Measurements from ENCODE around the gene CYB5D1.
A peak's percentile ranks its signal among the peaks of the same experiment; 100 is the strongest.

The CYB5D1 gene

DNA sequence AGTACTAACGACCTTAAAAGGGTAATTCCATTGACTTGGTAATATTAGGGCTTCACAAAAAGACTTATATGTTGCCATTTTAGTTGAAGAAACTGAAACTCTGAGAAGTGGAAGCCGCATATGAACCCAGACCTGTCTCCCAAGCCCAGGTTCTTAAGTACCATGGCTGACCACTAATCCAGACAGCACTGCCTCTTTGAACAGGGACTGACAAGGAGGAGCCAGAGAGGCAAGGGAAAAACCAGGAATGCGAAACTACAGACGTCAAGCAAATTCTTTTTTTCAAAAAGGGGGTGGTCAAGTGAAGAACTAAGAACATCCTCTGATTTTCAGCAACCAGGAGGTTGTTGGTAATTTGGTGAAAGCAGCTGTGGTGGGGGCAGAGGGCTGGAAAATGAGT, 15.2 kb downstream of the CYB5D1 start:
- DNase-seq (ENCODE audit: low spot score) = no peak
- Mint-ChIP-seq H3K27me3 (ENCODE audit: low read depth) (no peaks in the 10 kb centered on the region), H3K9me3 (no peaks in the 10 kb centered on the region), H3K27ac (no peak overlapping the region), H3K4me3 (no peak overlapping the region), H3K4me1 (ENCODE audit: low read depth) (peaks cover 18% of the 10 kb centered on the region), H3K36me3 (ENCODE audit: low read depth) (peaks cover 29% of the 10 kb centered on the region)

DNA sequence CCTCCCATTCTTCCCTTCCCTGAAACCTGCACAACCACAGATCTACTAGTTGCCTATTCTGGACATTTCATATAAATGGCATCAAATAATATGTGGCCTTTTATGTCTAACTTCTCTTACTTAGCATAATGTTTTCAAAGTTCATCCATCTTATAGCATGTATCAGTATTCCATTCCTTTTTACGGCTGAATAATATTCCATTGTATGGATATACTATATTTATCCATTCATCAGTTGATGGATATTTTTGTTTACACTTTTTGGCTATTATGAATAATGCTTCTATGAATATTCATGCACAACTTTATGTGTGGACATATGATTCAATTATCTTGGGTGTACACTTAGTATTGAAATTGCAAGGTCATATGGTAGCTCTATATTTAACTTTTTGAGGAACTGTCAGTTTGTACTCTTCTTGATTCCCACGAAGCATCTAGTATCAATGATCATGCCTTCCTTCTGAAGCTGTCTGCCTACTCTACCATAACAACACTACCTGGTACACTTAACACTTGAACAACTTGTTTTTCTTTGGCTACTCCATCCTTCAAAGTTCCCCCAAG, 18.1 kb downstream of the CYB5D1 start:
- no peak overlapping the region for H3K4me3 Mint-ChIP-seq
- no peaks in the 10 kb centered on the region for H3K9me3 Mint-ChIP-seq
- H3K27ac Mint-ChIP-seq = no peak overlapping the region
- H3K27me3 Mint-ChIP-seq (ENCODE audit: low read depth) = no peaks in the 10 kb centered on the region
- peaks cover 8% of the 10 kb centered on the region for H3K4me1 Mint-ChIP-seq (ENCODE audit: low read depth)
- no peak for DNase-seq (ENCODE audit: low spot score)
- peaks cover 27% of the 10 kb centered on the region for H3K36me3 Mint-ChIP-seq (ENCODE audit: low read depth)

DNA sequence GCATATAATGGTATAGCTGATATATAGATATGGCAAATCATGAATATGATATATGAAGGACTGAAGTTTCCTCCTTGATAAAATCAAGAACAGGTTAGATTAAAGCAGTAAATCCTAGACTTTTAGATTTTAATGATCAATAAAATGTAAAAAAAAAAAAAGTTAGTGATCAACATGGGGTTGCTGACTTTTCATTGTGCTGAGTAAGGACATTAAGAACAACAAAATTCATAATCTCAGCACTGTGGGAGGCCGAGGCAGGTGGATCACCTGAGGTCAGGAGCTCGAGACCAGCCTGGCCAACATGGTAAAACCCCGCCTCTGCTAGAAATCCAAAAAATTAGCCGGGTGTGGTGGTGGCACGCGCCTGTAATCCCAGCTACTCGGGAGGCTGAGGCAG, 20.4 kb downstream of the CYB5D1 start:
- Mint-ChIP-seq H3K27me3 (ENCODE audit: low read depth) (no peaks in the 10 kb centered on the region), H3K4me1 (ENCODE audit: low read depth) (peaks cover 8% of the 10 kb centered on the region), H3K4me3 (no peak overlapping the region), H3K27ac (no peak overlapping the region), H3K9me3 (no peaks in the 10 kb centered on the region), H3K36me3 (ENCODE audit: low read depth) (peaks cover 19% of the 10 kb centered on the region)
- DNase-seq (ENCODE audit: low spot score) = no peak

DNA sequence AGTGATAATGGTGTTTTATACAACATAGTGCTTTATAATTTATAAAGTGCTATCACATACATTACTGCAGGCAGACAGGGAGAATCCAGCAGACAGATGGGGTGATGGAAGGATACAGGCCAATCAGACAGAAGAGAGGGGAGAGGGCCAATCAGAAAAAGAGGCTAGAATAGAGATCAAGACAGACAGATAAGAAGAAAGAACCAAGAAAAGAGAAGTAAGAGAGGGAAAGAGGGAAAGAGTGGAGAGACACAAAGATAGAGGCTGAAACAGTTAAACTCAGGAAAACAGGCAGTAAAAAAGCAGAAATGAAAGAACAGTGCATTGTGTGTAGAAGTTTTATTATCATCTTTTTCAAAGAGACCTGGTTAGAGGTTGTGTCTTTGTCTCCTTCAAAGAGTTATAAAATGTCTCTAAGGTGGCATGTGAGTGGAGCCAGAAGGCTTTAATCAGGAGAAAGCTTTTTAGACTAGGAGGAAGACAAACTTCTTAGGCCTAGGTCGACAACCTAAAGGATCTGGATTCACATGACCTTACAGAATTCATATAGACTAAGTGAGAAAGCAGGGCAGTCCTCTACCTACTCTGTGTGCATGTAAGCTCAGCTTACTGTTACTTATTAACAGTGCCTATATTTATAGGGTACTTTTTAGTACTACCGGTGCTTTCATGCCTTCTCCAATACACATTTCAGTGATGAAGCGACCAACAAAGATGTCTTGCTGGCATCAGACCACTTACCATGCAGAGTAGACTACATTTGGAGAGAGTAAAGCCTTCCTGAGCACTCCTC, 22.5 kb downstream of the CYB5D1 start:
- H3K27me3 Mint-ChIP-seq (ENCODE audit: low read depth) = no peaks in the 10 kb centered on the region
- DNase-seq (ENCODE audit: low spot score) = no peak
- no peak overlapping the region for H3K27ac Mint-ChIP-seq
- H3K36me3 Mint-ChIP-seq (ENCODE audit: low read depth) = peaks cover 11% of the 10 kb centered on the region
- peaks cover 4% of the 10 kb centered on the region for H3K4me1 Mint-ChIP-seq (ENCODE audit: low read depth)
- no peaks in the 10 kb centered on the region for H3K9me3 Mint-ChIP-seq
- no peak overlapping the region for H3K4me3 Mint-ChIP-seq

DNA sequence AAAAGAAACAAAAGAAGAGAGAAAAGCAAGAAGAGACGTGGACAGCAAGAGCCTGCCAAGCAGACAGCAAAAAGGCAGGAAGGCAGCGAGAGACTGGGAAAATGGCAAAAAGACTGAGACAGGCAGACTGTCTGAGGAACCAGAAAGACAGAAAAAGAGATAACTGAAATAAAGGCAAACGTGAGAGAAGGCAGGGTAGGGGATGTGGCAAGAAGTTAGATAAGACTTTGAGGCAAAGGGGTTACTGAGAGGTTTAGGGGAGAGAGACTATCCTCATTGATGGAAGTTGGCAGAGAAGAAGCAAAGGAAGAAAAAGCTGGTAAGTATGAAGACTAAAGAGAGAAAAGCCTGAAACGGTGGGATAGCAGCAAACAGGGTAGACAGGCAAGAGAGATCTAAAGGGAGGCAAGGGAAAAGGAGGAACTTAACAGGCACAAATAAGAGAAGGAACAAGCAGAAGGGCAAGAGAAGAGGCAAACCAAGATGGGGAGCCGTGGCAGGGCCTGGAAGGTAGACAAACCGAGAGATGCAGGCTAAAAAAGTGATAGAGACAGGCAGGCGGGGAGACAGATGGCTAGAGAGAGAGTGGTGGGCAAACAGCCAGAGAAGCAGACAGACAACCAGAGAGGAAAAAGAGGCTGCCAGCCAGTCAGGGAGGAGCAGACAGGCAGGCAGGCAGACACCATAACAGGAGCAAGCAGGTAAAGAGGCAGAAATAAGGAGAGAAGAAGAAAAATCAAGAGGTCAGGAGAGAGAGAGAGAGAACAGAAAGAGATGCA, 23.7 kb downstream of the CYB5D1 start:
- no peaks in the 10 kb centered on the region for H3K9me3 Mint-ChIP-seq
- peaks cover 9% of the 10 kb centered on the region for H3K36me3 Mint-ChIP-seq (ENCODE audit: low read depth)
- no peaks in the 10 kb centered on the region for H3K27me3 Mint-ChIP-seq (ENCODE audit: low read depth)
- peaks cover 3% of the 10 kb centered on the region for H3K4me1 Mint-ChIP-seq (ENCODE audit: low read depth)
- no peak overlapping the region for H3K27ac Mint-ChIP-seq
- DNase-seq (ENCODE audit: low spot score) = no peak
- H3K4me3 Mint-ChIP-seq = no peak overlapping the region

DNA sequence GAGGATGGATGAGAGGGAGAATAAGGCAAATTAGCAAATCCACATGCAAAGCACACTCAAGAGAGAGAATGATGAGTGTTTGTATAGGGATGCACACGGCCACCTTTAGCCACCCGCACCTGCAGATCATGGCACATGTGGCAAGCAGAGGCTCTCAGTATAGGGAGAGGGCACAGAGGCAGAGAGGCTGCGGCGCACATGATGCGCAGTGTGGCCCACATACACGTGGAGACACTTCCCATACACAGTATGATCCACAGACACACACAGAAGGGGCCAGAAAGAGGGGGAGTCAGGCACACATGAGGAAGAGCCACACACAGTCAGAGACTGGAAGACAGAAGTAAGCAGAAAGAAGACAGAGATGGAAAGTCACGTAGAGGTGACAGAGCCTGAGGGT, 24.3 kb downstream of the CYB5D1 start:
- Mint-ChIP-seq H3K9me3 (no peaks in the 10 kb centered on the region), H3K4me3 (no peak overlapping the region), H3K27me3 (ENCODE audit: low read depth) (no peaks in the 10 kb centered on the region), H3K27ac (no peak overlapping the region), H3K36me3 (ENCODE audit: low read depth) (peaks cover 9% of the 10 kb centered on the region), H3K4me1 (ENCODE audit: low read depth) (peaks cover 6% of the 10 kb centered on the region)
- DNase-seq (ENCODE audit: low spot score) = no peak

DNA sequence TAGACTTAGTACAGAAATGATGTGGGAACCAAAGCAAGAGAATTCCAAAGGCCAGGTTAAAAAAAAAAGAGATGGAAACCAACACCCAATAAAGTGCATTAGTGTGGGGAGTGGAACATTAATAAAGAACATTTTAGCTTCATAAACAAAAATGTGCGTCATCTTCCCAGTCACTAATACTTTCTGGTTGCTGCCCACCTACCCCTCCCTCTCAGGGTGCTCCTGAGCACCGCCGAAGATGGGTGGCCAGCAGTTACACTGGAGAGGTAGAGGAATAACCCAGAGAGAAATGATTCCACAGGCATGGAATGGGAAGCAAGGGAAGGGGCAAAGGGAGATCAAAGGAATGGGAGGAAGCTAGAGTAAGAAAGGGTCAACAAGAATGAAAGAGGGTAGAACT, 24.8 kb downstream of the CYB5D1 start:
- no peaks in the 10 kb centered on the region for H3K9me3 Mint-ChIP-seq
- peaks cover 6% of the 10 kb centered on the region for H3K36me3 Mint-ChIP-seq (ENCODE audit: low read depth)
- H3K4me3 Mint-ChIP-seq = no peak overlapping the region
- H3K4me1 Mint-ChIP-seq (ENCODE audit: low read depth) = peaks cover 5% of the 10 kb centered on the region
- DNase-seq (ENCODE audit: low spot score) = no peak
- no peaks in the 10 kb centered on the region for H3K27me3 Mint-ChIP-seq (ENCODE audit: low read depth)
- H3K27ac Mint-ChIP-seq = no peak overlapping the region

DNA sequence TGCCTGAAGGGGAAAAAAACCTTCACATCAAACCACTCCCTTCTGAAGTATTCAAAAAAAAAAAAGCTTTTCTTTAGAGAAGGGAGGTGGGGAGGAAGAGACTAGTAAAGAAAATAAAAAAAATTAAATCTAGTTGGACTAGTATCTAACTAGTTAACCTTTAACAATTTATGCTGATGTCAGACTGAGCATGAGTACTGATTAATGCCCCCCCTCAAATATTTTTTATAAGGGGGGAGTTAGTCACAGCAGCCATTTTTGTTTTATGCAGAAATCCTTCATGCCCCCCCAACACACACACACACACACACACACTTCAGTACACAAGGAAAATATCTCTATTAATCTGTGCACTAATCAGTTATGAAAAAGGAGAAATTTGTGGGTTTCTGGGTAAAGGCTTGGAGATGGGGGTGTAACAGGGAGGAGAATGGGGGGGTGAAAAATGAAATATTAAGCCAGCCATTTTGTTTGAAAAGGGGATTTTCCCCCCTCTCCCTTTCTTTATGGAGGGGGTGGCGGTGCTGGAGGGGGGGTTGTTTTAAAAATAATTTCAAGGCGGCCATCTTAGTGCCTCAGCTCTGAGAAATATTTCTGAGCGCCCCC, 26.1 kb downstream of the CYB5D1 start:
- H3K27me3 Mint-ChIP-seq (ENCODE audit: low read depth) = no peaks in the 10 kb centered on the region
- H3K36me3 Mint-ChIP-seq (ENCODE audit: low read depth) = peaks cover 6% of the 10 kb centered on the region
- no peak for DNase-seq (ENCODE audit: low spot score)
- H3K27ac Mint-ChIP-seq = peak overlapping the region; percentile 88
- no peaks in the 10 kb centered on the region for H3K9me3 Mint-ChIP-seq
- no peak overlapping the region for H3K4me3 Mint-ChIP-seq
- peaks cover 5% of the 10 kb centered on the region for H3K4me1 Mint-ChIP-seq (ENCODE audit: low read depth)

DNA sequence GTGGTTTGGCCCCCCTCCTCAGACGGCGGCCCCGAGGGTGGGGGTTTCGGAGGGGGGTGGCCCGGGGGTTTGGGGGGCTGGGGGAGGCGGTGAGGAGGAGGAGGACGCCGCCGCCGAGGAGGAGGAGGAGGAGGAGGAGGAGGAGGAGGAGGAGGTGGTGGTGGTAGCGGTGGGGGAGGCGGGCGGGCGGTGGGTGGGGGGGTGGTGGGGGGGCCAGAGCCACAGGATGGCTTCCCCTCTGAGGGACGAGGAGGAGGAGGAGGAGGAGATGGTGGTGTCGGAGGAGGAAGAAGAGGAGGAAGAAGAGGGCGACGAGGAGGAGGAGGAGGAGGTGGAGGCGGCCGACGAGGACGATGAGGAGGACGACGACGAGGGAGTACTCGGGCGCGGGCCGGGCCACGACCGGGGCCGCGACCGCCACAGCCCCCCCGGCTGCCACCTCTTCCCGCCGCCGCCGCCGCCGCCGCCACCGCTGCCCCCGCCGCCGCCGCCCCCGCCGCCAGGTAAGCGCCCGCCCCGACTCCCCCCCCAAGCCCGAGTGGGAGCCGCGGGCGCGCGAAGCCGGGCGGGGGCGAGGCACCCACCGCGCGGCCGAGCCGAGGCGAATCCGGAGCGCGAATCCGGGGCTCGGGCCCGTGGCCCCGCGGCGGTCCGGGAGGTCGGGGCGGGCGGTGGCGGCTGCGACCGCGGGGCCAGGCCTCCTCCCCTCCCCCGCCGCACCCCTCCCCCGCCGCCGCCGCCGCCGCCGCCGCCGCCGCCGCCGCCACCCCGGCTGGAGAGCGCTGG, 27.0 kb downstream of the CYB5D1 start:
- Mint-ChIP-seq H3K36me3 (ENCODE audit: low read depth) (peaks cover 11% of the 10 kb centered on the region), H3K27ac (peak overlapping the region; percentile 93), H3K4me3 (peak overlapping the region; percentile 65), H3K9me3 (no peaks in the 10 kb centered on the region), H3K4me1 (ENCODE audit: low read depth) (peaks cover 8% of the 10 kb centered on the region), H3K27me3 (ENCODE audit: low read depth) (no peaks in the 10 kb centered on the region)
- DNase-seq (ENCODE audit: low spot score) = peak; percentile 30

DNA sequence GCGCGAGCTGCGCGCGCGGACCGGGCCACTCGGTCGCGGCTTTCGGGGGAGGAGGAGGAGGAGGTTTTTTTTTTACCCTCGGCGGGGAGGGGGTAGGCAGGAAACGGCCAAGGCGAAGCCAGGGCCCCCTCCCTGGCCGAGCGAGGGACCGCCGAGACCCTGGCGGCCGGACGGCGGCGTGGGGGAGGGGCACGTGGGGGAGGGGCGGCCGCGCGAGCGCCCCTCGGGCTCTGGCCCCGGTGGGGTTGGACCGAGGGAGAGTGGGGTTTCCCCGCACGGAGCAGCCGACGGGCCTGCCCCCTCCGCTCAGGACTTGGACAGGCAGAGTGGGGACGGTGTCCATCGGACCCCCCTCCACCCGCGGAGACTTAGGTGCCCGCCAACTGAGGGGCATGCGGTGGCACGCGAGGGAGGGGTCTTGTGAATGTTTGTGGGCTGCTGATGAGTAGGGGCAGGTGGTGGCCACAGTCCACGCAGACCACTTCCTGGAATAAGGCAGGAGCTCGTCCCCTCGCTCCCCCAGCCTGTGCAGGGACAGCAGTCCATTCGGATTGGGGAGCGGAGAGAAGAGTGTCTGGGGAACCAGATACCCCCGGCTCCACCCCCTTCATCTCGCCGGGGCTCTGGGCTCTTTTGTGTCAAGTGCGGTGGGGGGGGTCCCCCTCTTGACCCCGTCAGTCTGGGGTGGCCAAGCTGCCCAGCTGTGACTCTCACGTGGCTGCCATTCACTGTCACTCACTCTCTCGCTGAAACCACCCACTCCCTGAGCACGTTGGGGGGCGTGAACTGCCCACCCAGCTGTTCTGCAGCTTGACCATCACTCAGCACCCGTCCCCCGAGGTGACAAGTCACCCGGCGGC, 27.8 kb downstream of the CYB5D1 start:
- peak; percentile 44 for DNase-seq (ENCODE audit: low spot score)
- peaks cover 11% of the 10 kb centered on the region for H3K4me1 Mint-ChIP-seq (ENCODE audit: low read depth)
- H3K4me3 Mint-ChIP-seq = no peak overlapping the region
- H3K9me3 Mint-ChIP-seq = no peaks in the 10 kb centered on the region
- no peak overlapping the region for H3K27ac Mint-ChIP-seq
- H3K27me3 Mint-ChIP-seq (ENCODE audit: low read depth) = no peaks in the 10 kb centered on the region
- H3K36me3 Mint-ChIP-seq (ENCODE audit: low read depth) = peaks cover 18% of the 10 kb centered on the region

DNA sequence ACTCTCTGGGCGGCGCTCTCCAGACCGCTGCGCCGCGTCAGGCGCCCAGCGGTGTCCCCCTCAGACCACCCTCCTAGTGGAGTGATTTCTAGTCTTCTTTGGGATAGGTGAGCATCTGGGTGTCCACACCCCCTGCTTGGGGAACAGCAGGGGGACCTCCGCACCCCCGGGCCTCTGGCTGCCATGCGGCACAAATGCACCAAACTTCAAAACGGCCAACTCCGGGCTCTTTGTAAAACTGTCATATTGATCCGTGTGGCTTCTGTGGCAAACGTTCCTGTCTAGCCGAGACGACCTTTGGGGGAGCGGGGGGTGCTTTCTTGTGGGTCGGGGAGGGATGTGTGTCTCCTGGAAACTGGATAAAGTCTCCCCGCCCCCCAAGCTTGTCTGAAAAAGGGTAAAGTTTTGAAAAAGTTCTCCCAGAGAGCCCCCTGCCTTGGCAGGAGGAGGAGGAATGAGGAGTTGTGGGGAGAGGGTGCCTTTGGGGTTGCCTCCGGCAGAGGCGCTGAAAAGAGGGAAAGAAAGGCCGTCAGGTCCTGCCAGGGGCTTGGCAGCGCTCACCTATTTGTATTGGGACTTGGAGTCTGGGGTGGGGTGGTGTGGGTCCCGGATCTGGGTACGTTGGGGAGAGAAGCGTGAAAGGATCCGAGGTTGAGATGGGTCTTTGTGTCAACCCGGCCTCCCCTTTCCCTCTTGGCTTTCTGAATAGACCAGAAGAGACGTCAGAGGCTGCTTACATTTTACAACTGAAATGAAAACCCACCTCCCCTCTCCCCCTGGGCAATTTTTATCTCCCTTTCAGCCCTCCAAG, 28.6 kb downstream of the CYB5D1 start:
- Mint-ChIP-seq H3K4me1 (ENCODE audit: low read depth) (peaks cover 13% of the 10 kb centered on the region), H3K4me3 (no peak overlapping the region), H3K27me3 (ENCODE audit: low read depth) (no peaks in the 10 kb centered on the region), H3K9me3 (no peaks in the 10 kb centered on the region), H3K27ac (no peak overlapping the region), H3K36me3 (ENCODE audit: low read depth) (peaks cover 26% of the 10 kb centered on the region)
- DNase-seq (ENCODE audit: low spot score) = peak; percentile 45

DNA sequence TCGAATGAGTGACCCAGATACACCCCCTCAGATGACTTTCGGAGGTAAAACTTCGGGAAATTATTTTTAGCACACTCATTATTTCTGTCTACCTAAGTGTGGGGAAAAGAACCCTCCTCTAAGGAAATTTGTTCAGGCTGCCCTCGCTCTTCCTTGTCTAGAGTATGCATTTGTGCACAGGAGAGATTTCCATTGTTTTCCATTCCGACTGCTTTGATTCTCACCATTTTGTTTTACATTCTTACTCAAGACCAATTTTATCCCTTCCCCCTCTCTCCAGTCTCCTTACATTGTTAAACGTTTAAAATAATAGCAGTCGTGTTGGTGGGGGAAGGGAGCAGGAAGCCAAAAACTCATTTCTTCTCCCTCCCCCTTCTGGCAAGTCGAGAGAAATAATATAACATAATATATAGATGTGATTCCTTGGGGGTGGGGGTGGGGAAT, 29.3 kb downstream of the CYB5D1 start:
- no peak for DNase-seq (ENCODE audit: low spot score)
- Mint-ChIP-seq H3K4me1 (ENCODE audit: low read depth) (peaks cover 13% of the 10 kb centered on the region), H3K4me3 (no peak overlapping the region), H3K36me3 (ENCODE audit: low read depth) (peaks cover 29% of the 10 kb centered on the region), H3K27me3 (ENCODE audit: low read depth) (no peaks in the 10 kb centered on the region), H3K27ac (no peak overlapping the region), H3K9me3 (no peaks in the 10 kb centered on the region)
